Measurements from ENCODE around the gene GATAD1. TPM values are rescaled to one million over a fixed set of nuclear protein-coding genes. Genes with fewer than 3 reads are reported as not detected.

The GATAD1 gene
- total RNA-seq, 2 donors from 2014 or later: 12.4 to 15.4 TPM

- Histone ChIP-seq H3K36me3 (peaks cover 37% of the 10 kb centered on the region), H3K27me3 (no peaks in the 10 kb centered on the region), H3K27ac (no peak overlapping the region), H3K9me3 (no peaks in the 10 kb centered on the region), H3K4me1 (no peaks in the 10 kb centered on the region), H3K4me3 (no peak overlapping the region)
- no peak for DNase-seq (ENCODE audit: low spot score)
- no peak for TF ChIP-seq CTCF (IDR thresholded peaks at IDR 0.05)
Observed at GRCh38 chr7:92460109-92460508, 12.8 kb downstream of the GATAD1 start.

- no peak for DNase-seq (ENCODE audit: low spot score)
- Histone ChIP-seq H3K36me3 (peaks cover 34% of the 10 kb centered on the region), H3K4me3 (no peak overlapping the region), H3K27ac (no peak overlapping the region), H3K9me3 (no peaks in the 10 kb centered on the region), H3K27me3 (no peaks in the 10 kb centered on the region), H3K4me1 (no peaks in the 10 kb centered on the region)
- no peak for TF ChIP-seq CTCF (IDR thresholded peaks at IDR 0.05)
Observed at GRCh38 chr7:92460510-92460909, 13.2 kb downstream of the GATAD1 start.

- H3K36me3 ChIP-seq: peaks cover 26% of the 10 kb centered on the region
- no peaks in the 10 kb centered on the region for H3K4me1 ChIP-seq
Observed at GRCh38 chr7:92461027-92462003, 14.0 kb downstream of the GATAD1 start.

GRCh38 chr7:92462560-92462959 lies 15.3 kb downstream of the GATAD1 start:
- DNase-seq (ENCODE audit: low spot score): no peak
- TF ChIP-seq CTCF (IDR thresholded peaks at IDR 0.05): no peak
- no peaks in the 10 kb centered on the region for H3K4me1 ChIP-seq
- no peaks in the 10 kb centered on the region for H3K27me3 ChIP-seq
- H3K9me3 ChIP-seq: no peaks in the 10 kb centered on the region
- H3K27ac ChIP-seq: no peak overlapping the region
- H3K36me3 ChIP-seq: peaks cover 17% of the 10 kb centered on the region
- H3K4me3 ChIP-seq: no peak overlapping the region

More at GRCh38 chr7:92461027-92462003, 14.0 kb downstream of the GATAD1 start:
- H3K9me3 ChIP-seq: no peaks in the 10 kb centered on the region
- peak in 1 of 2 donors; percentile 69 for TF ChIP-seq CTCF (IDR thresholded peaks at IDR 0.05)
- no peak for DNase-seq (ENCODE audit: low spot score)
- H3K27ac ChIP-seq: no peak overlapping the region
- H3K4me3 ChIP-seq: no peak overlapping the region
- no peaks in the 10 kb centered on the region for H3K27me3 ChIP-seq

- Histone ChIP-seq H3K27me3 (no peaks in the 10 kb centered on the region), H3K9me3 (no peaks in the 10 kb centered on the region), H3K36me3 (peaks cover 14% of the 10 kb centered on the region), H3K4me1 (no peaks in the 10 kb centered on the region), H3K27ac (no peak overlapping the region), H3K4me3 (no peak overlapping the region)
- TF ChIP-seq CTCF (IDR thresholded peaks at IDR 0.05): no peak
- DNase-seq (ENCODE audit: low spot score): no peak
Observed at GRCh38 chr7:92464515-92464914, 17.2 kb downstream of the GATAD1 start.

Measured in right atrium auricular region (tissue), 2 donors.